ENCODE measurements around the gene NDUFB10. TPM values are rescaled to one million over a fixed set of nuclear protein-coding genes. Genes with fewer than 3 reads are reported as not detected.

The NDUFB10 gene
- total and polyA plus RNA-seq, 3 donors from 2014 or later: 127 to 211 (median 186) TPM

DNA sequence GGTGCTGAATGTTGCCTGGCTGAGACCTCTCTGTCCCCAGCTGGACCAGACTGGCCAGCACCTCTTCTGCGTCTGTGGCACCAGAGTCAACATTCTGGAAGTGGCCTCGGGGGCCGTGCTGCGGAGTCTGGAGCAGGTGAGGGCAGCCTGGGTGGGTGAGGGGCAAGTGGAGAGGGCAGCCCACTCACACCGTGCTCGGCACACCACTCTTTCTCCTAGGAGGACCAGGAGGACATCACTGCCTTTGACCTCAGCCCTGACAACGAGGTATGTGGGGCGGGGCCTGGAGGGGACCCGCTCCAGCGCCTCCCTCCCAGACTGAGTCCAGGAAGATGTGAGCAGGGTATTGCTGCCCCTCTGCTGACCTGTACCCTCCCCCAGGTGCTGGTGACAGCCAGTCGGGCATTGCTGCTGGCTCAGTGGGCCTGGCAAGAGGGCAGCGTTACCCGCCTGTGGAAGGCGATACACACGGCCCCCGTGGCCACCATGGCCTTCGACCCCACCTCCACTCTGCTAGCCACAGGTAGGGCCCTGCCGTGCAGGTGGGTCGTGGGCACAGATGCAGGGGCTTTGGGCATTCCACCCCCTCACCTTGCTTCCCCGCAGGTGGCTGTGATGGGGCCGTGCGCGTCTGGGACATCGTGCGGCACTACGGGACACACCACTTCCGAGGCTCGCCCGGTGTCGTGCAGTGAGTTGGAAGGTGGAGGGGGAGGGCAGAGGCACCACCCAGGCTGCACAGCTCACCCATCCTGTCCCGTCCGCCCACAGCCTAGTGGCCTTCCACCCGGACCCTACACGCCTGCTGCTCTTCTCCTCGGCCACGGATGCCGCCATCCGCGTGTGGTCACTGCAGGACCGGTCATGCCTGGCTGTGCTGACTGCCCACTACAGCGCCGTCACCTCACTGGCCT, 15.1 kb downstream of the NDUFB10 start:
- Histone ChIP-seq H3K36me3 (ENCODE audit: low read depth, missing control alignments) (no peaks in the 10 kb centered on the region), H3K27ac (no peak overlapping the region), H3K27me3 (no peaks in the 10 kb centered on the region), H3K4me1 (peaks cover 14% of the 10 kb centered on the region), H3K9me3 (no peaks in the 10 kb centered on the region), H3K4me3 (no peak overlapping the region)
- DNase-seq: no peak
- 89 to 94% methylated on average over 31 to 37 of the region's 42 CpGs for WGBS, 2 donors
- no peak for TF ChIP-seq POLR2A (IDR thresholded peaks at IDR 0.05)
- TF ChIP-seq, protein P1, sequence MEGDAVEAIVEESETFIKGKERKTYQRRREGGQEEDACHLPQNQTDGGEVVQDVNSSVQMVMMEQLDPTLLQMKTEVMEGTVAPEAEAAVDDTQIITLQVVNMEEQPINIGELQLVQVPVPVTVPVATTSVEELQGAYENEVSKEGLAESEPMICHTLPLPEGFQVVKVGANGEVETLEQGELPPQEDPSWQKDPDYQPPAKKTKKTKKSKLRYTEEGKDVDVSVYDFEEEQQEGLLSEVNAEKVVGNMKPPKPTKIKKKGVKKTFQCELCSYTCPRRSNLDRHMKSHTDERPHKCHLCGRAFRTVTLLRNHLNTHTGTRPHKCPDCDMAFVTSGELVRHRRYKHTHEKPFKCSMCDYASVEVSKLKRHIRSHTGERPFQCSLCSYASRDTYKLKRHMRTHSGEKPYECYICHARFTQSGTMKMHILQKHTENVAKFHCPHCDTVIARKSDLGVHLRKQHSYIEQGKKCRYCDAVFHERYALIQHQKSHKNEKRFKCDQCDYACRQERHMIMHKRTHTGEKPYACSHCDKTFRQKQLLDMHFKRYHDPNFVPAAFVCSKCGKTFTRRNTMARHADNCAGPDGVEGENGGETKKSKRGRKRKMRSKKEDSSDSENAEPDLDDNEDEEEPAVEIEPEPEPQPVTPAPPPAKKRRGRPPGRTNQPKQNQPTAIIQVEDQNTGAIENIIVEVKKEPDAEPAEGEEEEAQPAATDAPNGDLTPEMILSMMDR (IDR thresholded peaks at IDR 0.05): no peak
- intact Hi-C loops (cut with DNase I; ENCODE audit: low total_unique reads): no loop called here

DNA sequence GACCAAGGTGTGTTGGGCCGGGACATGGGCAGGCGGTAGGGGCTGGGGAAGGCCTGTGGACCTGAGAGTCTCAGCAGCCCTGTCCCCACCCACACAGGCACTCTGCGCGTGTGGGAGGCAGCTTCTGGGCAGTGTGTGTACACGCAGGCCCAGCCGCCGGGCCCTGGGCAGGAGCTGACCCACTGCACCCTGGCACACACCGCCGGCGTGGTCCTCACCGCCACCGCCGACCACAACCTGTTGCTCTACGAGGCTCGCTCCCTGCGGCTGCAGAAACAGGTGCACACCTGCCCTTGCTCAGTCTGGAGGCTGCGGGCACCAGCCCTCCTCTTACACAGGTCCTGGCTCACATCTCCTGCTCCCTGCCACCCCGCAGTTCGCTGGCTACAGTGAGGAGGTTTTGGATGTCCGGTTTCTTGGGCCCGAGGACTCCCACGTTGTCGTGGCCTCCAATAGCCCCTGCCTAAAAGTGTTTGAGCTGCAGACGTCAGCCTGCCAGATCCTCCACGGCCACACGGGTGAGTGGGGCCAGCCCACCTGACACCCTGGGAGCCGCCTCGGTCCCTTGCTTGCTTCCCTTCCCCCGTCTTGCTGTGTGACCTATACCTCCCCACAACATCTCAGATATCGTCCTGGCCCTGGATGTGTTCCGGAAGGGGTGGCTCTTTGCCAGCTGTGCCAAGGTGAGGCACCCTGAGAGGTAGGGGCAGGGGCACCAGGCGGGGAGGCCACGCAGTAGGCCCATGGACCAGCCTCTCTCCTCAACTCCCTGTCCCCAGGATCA, 16.3 kb downstream of the NDUFB10 start:
- 89 to 95% methylated on average over 6 to 31 of the region's 33 CpGs for whole genome bisulfite sequencing, 2 donors
- no peak overlapping the region for H3K4me3 ChIP-seq

DNA sequence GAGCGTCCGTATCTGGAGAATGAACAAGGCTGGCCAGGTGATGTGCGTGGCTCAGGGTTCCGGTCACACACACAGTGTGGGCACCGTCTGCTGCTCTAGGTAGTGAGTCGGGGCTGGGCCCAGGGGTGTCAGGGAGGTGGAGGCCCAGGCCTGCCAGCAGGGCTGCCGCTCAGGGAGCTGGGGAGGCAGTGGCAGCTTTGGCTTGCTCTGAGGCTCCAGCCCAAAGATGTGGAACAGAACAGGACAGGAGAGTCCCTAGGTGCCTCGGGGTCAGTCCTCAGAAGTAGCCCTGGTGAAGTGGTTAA, 16.8 kb downstream of the NDUFB10 start:
- Histone ChIP-seq H3K27me3 (no peaks in the 10 kb centered on the region), H3K9me3 (no peaks in the 10 kb centered on the region), H3K36me3 (ENCODE audit: low read depth, missing control alignments) (no peaks in the 10 kb centered on the region), H3K4me1 (peaks cover 9% of the 10 kb centered on the region), H3K27ac (no peak overlapping the region), H3K4me3 (no peak overlapping the region)
- no peak for DNase-seq
- TF ChIP-seq, protein P1 (IDR thresholded peaks at IDR 0.05): no peak
- no peak for TF ChIP-seq POLR2A (IDR thresholded peaks at IDR 0.05)
- intact Hi-C loops (cut with DNase I; ENCODE audit: low total_unique reads): no loop called here
- WGBS, 2 donors: 93% methylated on average over 8 of the region's 8 CpGs; no CpG with 5 or more reads in 1 of the 2 donors

More for the DNA sequence above, 16.3 kb downstream of the NDUFB10 start:
- intact Hi-C loops (cut with DNase I; ENCODE audit: low total_unique reads): no loop called here
- no peak for DNase-seq
- Histone ChIP-seq H3K27ac (no peak overlapping the region), H3K4me1 (peaks cover 14% of the 10 kb centered on the region), H3K9me3 (no peaks in the 10 kb centered on the region), H3K36me3 (ENCODE audit: low read depth, missing control alignments) (no peaks in the 10 kb centered on the region), H3K27me3 (no peaks in the 10 kb centered on the region)
- no peak for TF ChIP-seq POLR2A (IDR thresholded peaks at IDR 0.05)
- TF ChIP-seq, protein P1 (IDR thresholded peaks at IDR 0.05): no peak

DNA sequence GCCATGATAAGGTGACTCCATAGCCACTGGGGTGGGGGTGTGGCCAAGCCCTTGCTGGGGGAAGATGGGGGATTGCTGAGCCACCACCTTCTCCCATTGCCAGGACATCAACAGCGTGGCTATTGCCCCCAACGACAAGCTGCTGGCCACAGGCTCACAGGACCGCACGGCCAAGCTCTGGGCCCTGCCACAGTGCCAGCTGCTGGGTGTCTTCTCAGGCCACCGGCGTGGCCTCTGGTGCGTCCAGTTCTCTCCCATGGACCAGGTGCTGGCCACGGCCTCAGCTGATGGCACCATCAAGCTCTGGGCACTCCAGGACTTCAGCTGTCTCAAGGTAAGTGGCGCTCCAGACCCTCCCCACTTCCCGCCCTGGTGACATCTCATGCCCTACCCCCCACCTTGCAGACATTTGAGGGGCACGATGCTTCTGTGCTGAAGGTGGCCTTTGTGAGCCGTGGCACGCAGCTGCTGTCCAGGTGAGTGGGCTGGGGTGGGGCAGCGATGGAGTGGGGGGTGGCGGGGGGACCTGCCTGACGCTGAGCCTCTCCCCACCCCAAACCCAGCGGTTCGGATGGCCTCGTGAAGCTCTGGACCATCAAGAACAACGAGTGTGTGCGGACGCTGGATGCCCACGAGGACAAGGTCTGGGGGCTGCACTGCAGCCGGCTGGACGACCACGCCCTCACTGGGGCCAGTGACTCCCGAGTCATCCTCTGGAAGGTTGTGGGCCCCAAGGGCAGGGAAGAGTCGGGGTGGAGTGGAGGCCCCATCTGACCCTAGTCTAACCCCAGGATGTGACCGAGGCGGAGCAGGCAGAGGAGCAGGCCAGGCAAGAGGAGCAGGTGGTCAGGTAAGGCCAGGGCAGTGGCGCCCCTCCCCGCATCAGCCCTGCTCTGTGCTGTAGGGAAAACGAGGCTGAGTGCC, 17.9 kb downstream of the NDUFB10 start:
- H3K27me3 ChIP-seq: no peaks in the 10 kb centered on the region

More for the DNA sequence above, 17.9 kb downstream of the NDUFB10 start:
- no peak for TF ChIP-seq POLR2A (IDR thresholded peaks at IDR 0.05)
- TF ChIP-seq, protein P1 (IDR thresholded peaks at IDR 0.05): no peak
- no peak overlapping the region for H3K27ac ChIP-seq
- no peak for DNase-seq
- 92 to 100% methylated on average over 3 to 33 of the region's 33 CpGs for WGBS, 2 donors
- intact Hi-C loops (cut with DNase I; ENCODE audit: low total_unique reads): no loop called here
- H3K4me3 ChIP-seq: no peak overlapping the region
- no peaks in the 10 kb centered on the region for H3K9me3 ChIP-seq
- no peaks in the 10 kb centered on the region for H3K36me3 ChIP-seq (ENCODE audit: low read depth, missing control alignments)
- peaks cover 7% of the 10 kb centered on the region for H3K4me1 ChIP-seq

Data from testis (tissue), 3 donors.